Suprapubic skin (tissue), 4 donors: ENCODE results near the gene SSR1.

Experiments
- EP300 ChIP-seq: sonication (generic); formaldehyde crosslinking; IDR thresholded peaks from one replicate; pipeline ENCODE4 v1.6.1; 2017; ENCODE audit warnings: antibody characterized with exemption
- POLR2A ChIP-seq, 2 donors: fragments of 450-650 bp; IDR thresholded peaks; one replicate each; pipeline ENCODE4 v1.6.1; 2017; ENCODE audit warnings: antibody characterized with exemption in 2 of 2, mild to moderate bottlenecking in 2 of 2, moderate library complexity in 2 of 2
- POLR2AphosphoS5 ChIP-seq, 3 donors: sonication (generic); formaldehyde crosslinking; IDR thresholded peaks; one replicate each; pipeline ENCODE4 v1.6.1; 2017; ENCODE audit warnings: antibody characterized with exemption in 3 of 3
- TF ChIP-seq, protein P1 (sequence below), 2 donors: fragments of 200-600 bp in 1 of 2; fragments of 450-650 bp in 1 of 2; sonication (generic) in 1 of 2; IDR thresholded peaks; one replicate each; pipeline ENCODE4 v1.5.1; 2016 to 2019; ENCODE audit warnings: antibody characterized with exemption in 2 of 2, mild to moderate bottlenecking in 1 of 2, moderate library complexity in 1 of 2

DNA sequence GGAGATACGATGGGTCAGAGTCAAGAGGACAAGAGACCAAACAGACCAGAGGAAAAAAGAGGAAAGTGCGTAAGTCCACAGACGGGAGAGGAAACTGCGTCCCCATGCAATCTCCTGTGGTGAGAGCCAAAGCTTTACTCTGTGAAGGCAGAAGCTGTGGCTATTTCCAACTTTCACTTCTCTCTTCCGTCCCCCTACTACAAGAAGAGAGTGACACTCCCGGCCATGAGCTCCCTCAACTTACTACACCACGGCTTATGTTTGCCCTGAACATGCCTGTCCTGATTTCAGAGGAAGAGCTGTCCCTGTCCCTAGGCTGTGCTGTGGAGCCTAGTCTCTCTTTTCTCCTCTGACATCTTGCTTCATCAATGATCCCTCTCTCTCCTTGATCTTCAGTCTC lies 11.5 kb upstream of the SSR1 start:
- TF ChIP-seq, protein P1, sequence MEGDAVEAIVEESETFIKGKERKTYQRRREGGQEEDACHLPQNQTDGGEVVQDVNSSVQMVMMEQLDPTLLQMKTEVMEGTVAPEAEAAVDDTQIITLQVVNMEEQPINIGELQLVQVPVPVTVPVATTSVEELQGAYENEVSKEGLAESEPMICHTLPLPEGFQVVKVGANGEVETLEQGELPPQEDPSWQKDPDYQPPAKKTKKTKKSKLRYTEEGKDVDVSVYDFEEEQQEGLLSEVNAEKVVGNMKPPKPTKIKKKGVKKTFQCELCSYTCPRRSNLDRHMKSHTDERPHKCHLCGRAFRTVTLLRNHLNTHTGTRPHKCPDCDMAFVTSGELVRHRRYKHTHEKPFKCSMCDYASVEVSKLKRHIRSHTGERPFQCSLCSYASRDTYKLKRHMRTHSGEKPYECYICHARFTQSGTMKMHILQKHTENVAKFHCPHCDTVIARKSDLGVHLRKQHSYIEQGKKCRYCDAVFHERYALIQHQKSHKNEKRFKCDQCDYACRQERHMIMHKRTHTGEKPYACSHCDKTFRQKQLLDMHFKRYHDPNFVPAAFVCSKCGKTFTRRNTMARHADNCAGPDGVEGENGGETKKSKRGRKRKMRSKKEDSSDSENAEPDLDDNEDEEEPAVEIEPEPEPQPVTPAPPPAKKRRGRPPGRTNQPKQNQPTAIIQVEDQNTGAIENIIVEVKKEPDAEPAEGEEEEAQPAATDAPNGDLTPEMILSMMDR (IDR thresholded peaks at IDR 0.05), result no peak
- TF ChIP-seq POLR2A (IDR thresholded peaks at IDR 0.05) (no peak), POLR2AphosphoS5 (IDR thresholded peaks at IDR 0.05) (no peak), EP300 (no peak)
